HL-60 (cell line): ENCODE results near the gene FCF1.
A peak's percentile ranks its signal among the peaks of the same experiment; 100 is the strongest.

Source experiments
- DNase-seq, 2 experiments: peaks; one replicate each; pipeline ENCODE4 v3.0.0-alpha.2; 2010 to 2020; ENCODE audit warnings: low read depth in 1 of 2, low spot score in 1 of 2
- H3K27ac ChIP-seq: fragments of 250-450 bp; sonication (Bioruptor Pico); replicated peaks from 2 replicates; pipeline ENCODE4 v1.5.1; 2020; ENCODE audit warnings: mild to moderate bottlenecking, moderate library complexity
- H3K27me3 ChIP-seq: fragments of 250-450 bp; sonication (Bioruptor Pico); 2 replicates; pipeline ENCODE4 v1.5.1; 2021; ENCODE audit warnings: mild to moderate bottlenecking, moderate library complexity; ENCODE audit not compliant: insufficient read depth, poor library complexity, severe bottlenecking
- H3K4me3 ChIP-seq: replicated peaks from 2 replicates; pipeline ENCODE4 v1.5.1; 2011; ENCODE audit warnings: mild to moderate bottlenecking, control low read depth, low read length; ENCODE audit not compliant: insufficient read depth
- CTCF ChIP-seq: IDR thresholded peaks from one replicate; pipeline ENCODE4 v1.5.1; 2011; ENCODE audit warnings: low read length, control low read depth, inconsistent platforms; ENCODE audit not compliant: insufficient read depth
- GABPA ChIP-seq: IDR thresholded peaks from 2 replicates; pipeline ENCODE4 v1.6.1; 2012; ENCODE audit warnings: low read depth
- POLR2AphosphoS5 ChIP-seq: IDR thresholded peaks from 2 replicates; pipeline ENCODE4 v1.6.1; 2012; ENCODE audit warnings: low read depth
- REST ChIP-seq: IDR thresholded peaks from 2 replicates; pipeline ENCODE4 v1.6.1; 2012; ENCODE audit warnings: low read depth; ENCODE audit not compliant: insufficient replicate concordance
- SPI1 ChIP-seq: IDR thresholded peaks from 2 replicates; pipeline ENCODE4 v1.6.1; 2012; ENCODE audit warnings: low read depth, mild to moderate bottlenecking, borderline replicate concordance

FCF1 gene

GRCh38 chr14:74684434-74684833 is 28.5 kb upstream of the FCF1 start:
- Histone ChIP-seq H3K27ac (peak overlapping the region; percentile 81), H3K4me3 (no peak overlapping the region)
- peak; percentile 38 to 85 for DNase-seq

GRCh38 chr14:74685056-74685455 is 27.9 kb upstream of the FCF1 start:
- DNase-seq, result peak in 1 of 2 experiments; percentile 68
- H3K4me3 ChIP-seq, result no peak overlapping the region
- H3K27ac ChIP-seq, result peak overlapping the region; percentile 81
- no peak for TF ChIP-seq REST
- TF ChIP-seq GABPA, result no peak
- TF ChIP-seq SPI1, result peak; percentile 92
- H3K27me3 ChIP-seq, result no peaks in the 10 kb centered on the region

More at GRCh38 chr14:74684434-74684833, 28.5 kb upstream of the FCF1 start:
- TF ChIP-seq POLR2AphosphoS5, result peak; percentile 27; the same call in 1 of the 2 replicates
- TF ChIP-seq GABPA, result no peak
- TF ChIP-seq SPI1, result peak; percentile 1; the same call in 1 of the 2 replicates
- no peak for TF ChIP-seq CTCF
- TF ChIP-seq REST, result peak; percentile 12
- no peaks in the 10 kb centered on the region for H3K27me3 ChIP-seq

- Histone ChIP-seq H3K27ac (peak overlapping the region; percentile 81), H3K27me3 (no peaks in the 10 kb centered on the region), H3K4me3 (no peak overlapping the region)
- TF ChIP-seq SPI1 (no peak), POLR2AphosphoS5 (no peak), CTCF (no peak), REST (no peak), GABPA (no peak)
- DNase-seq, result no peak
Observed at GRCh38 chr14:74685921-74686678, 26.8 kb upstream of the FCF1 start.
